Esophagus muscularis mucosa (tissue), 4 donors: ENCODE measurements around the gene BAX. TPM values are rescaled to one million over a fixed set of nuclear protein-coding genes. Genes with fewer than 3 reads are reported as not detected.

Experiments used
- DNase-seq: peaks from one replicate; pipeline ENCODE4 v3.0.0-alpha.2; 2017; ENCODE audit errors: extremely low spot score
- H3K27ac ChIP-seq, 4 donors: fragments of 200-600 bp; sonication (generic); replicated peaks in 1 of 4; 1 replicate in 3 of 4; 2 replicates in 1 of 4; pipeline ENCODE4 v1.5.1; 2016 to 2019; ENCODE audit warnings: mild to moderate bottlenecking in 1 of 4
- H3K27me3 ChIP-seq, 4 donors: fragments of 200-600 bp; sonication (generic); one replicate each; pipeline versions ENCODE4 v1.5.1 to v1.6.0; 2016 to 2019
- H3K36me3 ChIP-seq, 4 donors: fragments of 200-600 bp; sonication (generic); one replicate each; pipeline ENCODE4 v1.5.1; 2016 to 2019
- H3K4me1 ChIP-seq, 4 donors: fragments of 200-600 bp; sonication (generic); one replicate each; pipeline ENCODE4 v1.5.1; 2016 to 2019
- H3K4me3 ChIP-seq, 4 donors: fragments of 200-600 bp; sonication (generic); 1 replicate in 2 of 4; 2 replicates in 2 of 4; pipeline ENCODE4 v1.5.1; 2016 to 2019; ENCODE audit warnings: mild to moderate bottlenecking in 4 of 4, moderate library complexity in 1 of 4
- H3K9me3 ChIP-seq, 4 donors: fragments of 200-600 bp; sonication (generic); 1 replicate in 3 of 4; 2 replicates in 1 of 4; pipeline ENCODE4 v1.5.1; 2016 to 2019
- CTCF ChIP-seq, 3 experiments: fragments of 200-600 bp in 2 of 3; fragments of 450-650 bp in 1 of 3; sonication (generic) in 2 of 3; IDR thresholded peaks; one replicate each; pipeline ENCODE4 v1.5.1; 2017 to 2019; ENCODE audit warnings: antibody characterized with exemption in 3 of 3, mild to moderate bottlenecking in 2 of 3, moderate library complexity in 1 of 3
- EP300 ChIP-seq: sonication (generic); formaldehyde crosslinking; IDR thresholded peaks from one replicate; pipeline ENCODE4 v1.6.1; 2017; ENCODE audit warnings: antibody characterized with exemption
- POLR2A ChIP-seq: fragments of 450-650 bp; IDR thresholded peaks from one replicate; pipeline ENCODE4 v1.6.1; 2017; ENCODE audit warnings: antibody characterized with exemption, moderate library complexity, mild to moderate bottlenecking, low read depth
- POLR2AphosphoS5 ChIP-seq, 2 donors: sonication (generic); formaldehyde crosslinking; IDR thresholded peaks; one replicate each; pipeline ENCODE4 v1.6.1; 2017; ENCODE audit warnings: antibody characterized with exemption in 2 of 2
- WGBS: methylation state at CpG from one replicate; pipeline ENCODE4 v1.1.5; 2018; 5-methylcytosine and 5-hydroxymethylcytosine counted together
- intact Hi-C: fragments of 100-400 bp; cut with DNase I; formaldehyde crosslinking; loops from one replicate; pipeline ENCODE4 v1.15.1; 2023
- total RNA-seq, 4 donors: library from RNA; depleted of rRNA; stranded (reverse); fragments of >200 nt; gene quantifications; one replicate each; pipeline versions ENCODE4 v1.1.0 to v1.2.1, GENCODE V29; 2016

BAX gene
- total RNA-seq, 4 donors from 2014 or later: 39.0 to 50.4 (median 42.3) TPM

- Histone ChIP-seq H3K4me3 (no peak overlapping the region), H3K9me3 (no peaks in the 10 kb centered on the region), H3K36me3 (peaks cover 0 to 31% (median 3%) of the 10 kb centered on the region in 4 donors), H3K27me3 (no peaks in the 10 kb centered on the region), H3K4me1 (peaks cover 27 to 47% (median 43%) of the 10 kb centered on the region in 4 donors), H3K27ac (no peak overlapping the region)
- intact Hi-C loops: no loop called here
- no peak for DNase-seq
- 78% methylated on average over 16 of the region's 16 CpGs for WGBS
- TF ChIP-seq POLR2AphosphoS5 (IDR thresholded peaks at IDR 0.05): no peak
- no peak for TF ChIP-seq POLR2A
- TF ChIP-seq CTCF (IDR thresholded peaks at IDR 0.05): no peak
- no peak for TF ChIP-seq EP300
Measured at GRCh38 chr19:48959341-48960239, 4.9 kb downstream of the BAX start.

GRCh38 chr19:48961051-48961649 lies 6.5 kb downstream of the BAX start:
- H3K4me3 ChIP-seq: no peak overlapping the region
- no peaks in the 10 kb centered on the region for H3K9me3 ChIP-seq
- intact Hi-C loops: no loop called here
- WGBS: 89% methylated on average over 19 of the region's 19 CpGs
- no peak for TF ChIP-seq EP300
- no peak for TF ChIP-seq POLR2AphosphoS5 (IDR thresholded peaks at IDR 0.05)
- no peak for TF ChIP-seq CTCF (IDR thresholded peaks at IDR 0.05)
- no peak for TF ChIP-seq POLR2A
- peak overlapping the region in 3 of 4 donors; percentile 93 to 94 (median 93) for H3K27ac ChIP-seq
- H3K27me3 ChIP-seq: no peaks in the 10 kb centered on the region
- H3K4me1 ChIP-seq: peaks cover 23 to 41% (median 37%) of the 10 kb centered on the region in 4 donors
- peaks cover 2 to 30% (median 7%) of the 10 kb centered on the region in 4 donors for H3K36me3 ChIP-seq
- DNase-seq: no peak

- 76% methylated on average over 6 of the region's 12 CpGs for WGBS
- no peak overlapping the region for H3K4me3 ChIP-seq
- peak overlapping the region; percentile 92 to 94 (median 93) for H3K27ac ChIP-seq
- peaks cover 28 to 43% (median 39%) of the 10 kb centered on the region in 4 donors for H3K4me1 ChIP-seq
- H3K36me3 ChIP-seq: peaks cover 7 to 33% (median 11%) of the 10 kb centered on the region in 4 donors
- intact Hi-C loops: no loop called here
- H3K27me3 ChIP-seq: no peaks in the 10 kb centered on the region
- no peak for DNase-seq
- no peaks in the 10 kb centered on the region for H3K9me3 ChIP-seq
- no peak for TF ChIP-seq EP300
- TF ChIP-seq CTCF (IDR thresholded peaks at IDR 0.05): no peak
- TF ChIP-seq POLR2AphosphoS5 (IDR thresholded peaks at IDR 0.05): no peak
- TF ChIP-seq POLR2A: no peak
Measured at GRCh38 chr19:48961673-48962028, 7.0 kb downstream of the BAX start.

- Histone ChIP-seq H3K4me3 (no peak overlapping the region), H3K36me3 (peaks cover 7 to 39% (median 16%) of the 10 kb centered on the region in 4 donors), H3K27ac (peak overlapping the region; percentile 92 to 94 (median 93)), H3K4me1 (peaks cover 34 to 49% (median 45%) of the 10 kb centered on the region in 4 donors), H3K9me3 (no peaks in the 10 kb centered on the region), H3K27me3 (no peaks in the 10 kb centered on the region)
- DNase-seq: no peak
- intact Hi-C loops: no loop called here
- TF ChIP-seq POLR2A (no peak), EP300 (no peak), POLR2AphosphoS5 (IDR thresholded peaks at IDR 0.05) (peak; percentile 37 to 64), CTCF (IDR thresholded peaks at IDR 0.05) (no peak)
- WGBS: 58% methylated on average over 22 of the region's 22 CpGs
Measured at GRCh38 chr19:48962029-48962848, 7.6 kb downstream of the BAX start.
